22Rv1 (cell line): ENCODE results near the gene CTCF.

Experiments used
- H3K27ac ChIP-seq: fragments of 450-650 bp; 2 replicates; pipeline ENCODE4 v1.5.1; 2017
- ZFX ChIP-seq: fragments of 450-650 bp; IDR thresholded peaks from 2 replicates; pipeline ENCODE4 v1.6.1; 2017; ENCODE audit warnings: antibody characterized with exemption, borderline replicate concordance
- TF ChIP-seq, protein P1 (sequence below): fragments of 450-650 bp; IDR thresholded peaks from 2 replicates; pipeline ENCODE4 v1.5.1; 2017; ENCODE audit warnings: mild to moderate bottlenecking

CTCF gene

DNA sequence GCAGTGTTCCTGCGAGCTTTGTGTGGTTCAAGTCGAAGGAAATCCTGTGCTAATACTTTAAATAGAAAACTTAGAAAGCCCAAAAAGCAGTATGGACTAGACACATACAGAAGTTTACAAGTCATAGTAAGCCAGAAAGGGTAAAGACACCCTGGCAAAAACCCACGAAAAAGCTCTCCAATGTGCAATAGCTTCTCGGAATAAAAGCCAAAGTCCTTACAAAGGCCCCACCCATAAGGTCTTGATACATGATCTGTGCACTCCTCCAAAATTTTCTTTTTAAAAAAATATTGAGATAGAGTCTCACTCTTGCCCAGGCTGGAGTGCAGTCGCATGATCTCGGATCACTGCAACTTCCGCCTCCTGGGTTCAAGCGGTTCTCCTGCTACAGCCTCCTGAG, 114.6 kb downstream of the CTCF start:
- peak overlapping the region; percentile 37; the same call in 1 of the 2 replicates for H3K27ac ChIP-seq
- TF ChIP-seq ZFX, result no peak
- TF ChIP-seq, protein P1, sequence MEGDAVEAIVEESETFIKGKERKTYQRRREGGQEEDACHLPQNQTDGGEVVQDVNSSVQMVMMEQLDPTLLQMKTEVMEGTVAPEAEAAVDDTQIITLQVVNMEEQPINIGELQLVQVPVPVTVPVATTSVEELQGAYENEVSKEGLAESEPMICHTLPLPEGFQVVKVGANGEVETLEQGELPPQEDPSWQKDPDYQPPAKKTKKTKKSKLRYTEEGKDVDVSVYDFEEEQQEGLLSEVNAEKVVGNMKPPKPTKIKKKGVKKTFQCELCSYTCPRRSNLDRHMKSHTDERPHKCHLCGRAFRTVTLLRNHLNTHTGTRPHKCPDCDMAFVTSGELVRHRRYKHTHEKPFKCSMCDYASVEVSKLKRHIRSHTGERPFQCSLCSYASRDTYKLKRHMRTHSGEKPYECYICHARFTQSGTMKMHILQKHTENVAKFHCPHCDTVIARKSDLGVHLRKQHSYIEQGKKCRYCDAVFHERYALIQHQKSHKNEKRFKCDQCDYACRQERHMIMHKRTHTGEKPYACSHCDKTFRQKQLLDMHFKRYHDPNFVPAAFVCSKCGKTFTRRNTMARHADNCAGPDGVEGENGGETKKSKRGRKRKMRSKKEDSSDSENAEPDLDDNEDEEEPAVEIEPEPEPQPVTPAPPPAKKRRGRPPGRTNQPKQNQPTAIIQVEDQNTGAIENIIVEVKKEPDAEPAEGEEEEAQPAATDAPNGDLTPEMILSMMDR, result no peak

- TF ChIP-seq, protein P1, result no peak
- no peak for TF ChIP-seq ZFX
- H3K27ac ChIP-seq, result peak overlapping the region; percentile 37
Observed at GRCh38 chr16:67677712-67678111, 115.4 kb downstream of the CTCF start.

- H3K27ac ChIP-seq, result peak overlapping the region; percentile 37
- TF ChIP-seq ZFX, result no peak
- TF ChIP-seq, protein P1, result no peak
Observed at GRCh38 chr16:67678354-67679023, 116.2 kb downstream of the CTCF start.

- TF ChIP-seq, protein P1, result no peak
- TF ChIP-seq ZFX, result no peak
- no peak overlapping the region for H3K27ac ChIP-seq
Observed at GRCh38 chr16:67679935-67680897, 117.9 kb downstream of the CTCF start.

DNA sequence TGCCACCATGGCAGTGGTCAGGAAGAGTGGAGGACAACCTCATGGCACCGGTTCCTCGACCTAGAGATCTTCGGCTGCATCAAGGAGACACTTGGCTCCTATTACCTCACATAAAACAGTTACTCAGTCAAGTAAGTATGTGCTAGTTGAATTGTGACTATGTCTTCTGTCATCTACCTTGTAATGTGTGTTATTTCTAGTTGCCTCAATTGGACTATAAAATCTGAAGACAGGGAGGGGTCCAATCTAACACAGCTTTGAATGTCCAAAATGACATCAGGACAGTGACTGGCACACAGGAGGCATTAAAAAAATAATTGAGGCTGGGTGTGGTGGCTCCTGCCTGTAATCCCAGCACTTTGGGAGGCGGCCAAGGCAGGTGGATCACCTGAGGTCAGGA, 121.4 kb downstream of the CTCF start:
- TF ChIP-seq, protein P1, result no peak
- TF ChIP-seq ZFX, result no peak

DNA sequence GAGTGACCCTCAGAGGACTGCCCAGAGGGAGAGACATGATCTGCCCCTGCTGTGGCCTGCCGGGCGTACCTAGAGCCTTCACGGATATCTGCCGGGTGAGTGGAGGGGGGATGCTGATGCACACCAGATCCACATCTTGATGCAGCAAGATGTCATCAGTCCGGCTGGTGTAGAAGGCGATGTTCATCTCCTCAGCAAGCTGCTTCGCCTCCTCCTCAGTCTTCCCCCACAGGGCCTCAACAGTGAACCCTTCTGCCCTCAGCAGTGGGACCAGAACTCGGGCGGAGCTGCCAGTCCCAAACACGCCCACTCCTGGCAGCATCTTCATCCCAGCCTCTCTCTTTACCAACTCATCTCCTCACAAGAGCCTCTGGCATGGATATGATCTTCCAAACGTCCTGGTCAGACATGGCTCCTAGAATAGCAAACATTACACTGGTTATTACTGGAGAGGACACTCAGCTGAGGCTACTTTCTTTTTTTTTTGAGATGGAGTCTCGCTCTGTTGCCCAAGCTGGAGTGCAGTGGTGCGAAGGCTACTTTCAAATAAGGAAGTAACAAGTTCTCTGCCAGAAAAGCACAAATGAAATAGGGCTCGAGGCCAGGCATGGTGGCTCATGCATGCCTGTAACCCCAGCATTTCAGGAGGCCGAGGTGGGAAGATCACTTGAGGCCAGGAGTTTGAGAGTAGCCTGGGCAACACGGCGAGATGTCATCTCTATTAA, 123.2 kb downstream of the CTCF start:
- TF ChIP-seq, protein P1, result no peak
- no peak for TF ChIP-seq ZFX
- H3K27ac ChIP-seq, result 0 out of 2 replicates have a peak overlapping the region, but pooled peaks have one; percentile 26

More for the DNA sequence above, 121.4 kb downstream of the CTCF start:
- H3K27ac ChIP-seq, result no peak overlapping the region
